ENCODE measurements around the gene HEATR3. TPM values are rescaled to one million over a fixed set of nuclear protein-coding genes. Genes with fewer than 3 reads are reported as not detected.

Gene HEATR3
- total and polyA plus RNA-seq, 2 of the 13 experiments (the other 11 are each of a cell fraction or from before 2014, with no cell fraction given): 22.4 to 52.4 TPM

- no peak overlapping the region for H2AFZ ChIP-seq (ENCODE audit: low read length)
- no peaks in the 10 kb centered on the region; a peak in 1 of 5 replicates for H3K27me3 ChIP-seq (ENCODE audit: control insufficient read depth in 1 of 2, insufficient read depth in 2 of 2, low read length in 2 of 2)
- FAIRE-seq (no peak), ATAC-seq (peak; percentile 5), DNase-seq (ENCODE audit: low spot score) (no peak)
- H3K9me3 ChIP-seq (ENCODE audit: low read length): no peaks in the 10 kb centered on the region
- in situ Hi-C loops (cut with HindIII; ENCODE audit: extremely low pct_ligation_motif_present, low pct_unique_long_range_greater_than_20kb): loop anchor here (10.0 kb wide), 1 partner anchor 51 kb away; no protein-coding TSS in a partner anchor
- ChIA-PET CTCF (ENCODE audit: low intra/inter-chr PET ratio, low total read pairs) (no interaction called here), POLR2A (no interaction called here)
- peak overlapping the region; percentile 86 for H3K27ac ChIP-seq (ENCODE audit: extremely low read length, insufficient read depth, low read length)
- peak overlapping the region; percentile 96 for H3K9ac ChIP-seq (ENCODE audit: insufficient read depth, low read depth, low read length)
- H3K79me2 ChIP-seq (ENCODE audit: insufficient read depth, low read length): peaks cover 52% of the 10 kb centered on the region
- H3K4me3 ChIP-seq (replicated peaks in 1 of 3; ENCODE audit: insufficient read depth in 1 of 3, low read depth in 2 of 3, low read length in 3 of 3): peak overlapping the region; percentile 94 to 100 (median 98)
- H3K4me1 ChIP-seq (ENCODE audit: insufficient read depth, low read length): peaks cover 53% of the 10 kb centered on the region
- H3K4me2 ChIP-seq (ENCODE audit: low read depth, low read length): peak overlapping the region; percentile 90
- H4K20me1 ChIP-seq (ENCODE audit: insufficient read depth, low read length): peaks cover 15% of the 10 kb centered on the region
- BruUV-seq (replicated peaks): no TSS peak
- intact Hi-C loops (cut with micrococcal nuclease; ENCODE audit: unreplicated experiment): loop anchor here (2.0 kb wide), 1 partner anchor 49 kb away; no protein-coding TSS in a partner anchor
- no peaks in the 10 kb centered on the region; a peak in 2 of 5 replicates for H3K36me3 ChIP-seq (replicated peaks in 1 of 2; ENCODE audit: control insufficient read depth in 1 of 2, insufficient read depth in 2 of 2, low read length in 2 of 2)
- 0% methylated on average over 9 of the region's 89 CpGs for WGBS (ENCODE audit: low lambda C conversion rate)
- no peak for TF ChIP-seq E2F5 (CRISPR knock-in tag; conservative IDR thresholded peaks at IDR 0.05)
- peak; percentile 61 for TF ChIP-seq ARID4A (CRISPR knock-in tag; IDR thresholded peaks at IDR 0.05; ENCODE audit: borderline replicate concordance)
- 0 out of 2 replicates have a peak, but pooled peaks have one; percentile 16 for TF ChIP-seq ZNF451 (CRISPR knock-in tag; IDR thresholded peaks at IDR 0.05)
- TF ChIP-seq POLR2G (IDR thresholded peaks at IDR 0.05; ENCODE audit: low read depth, low read length): no peak
- TF ChIP-seq DZIP1 (CRISPR knock-in tag; IDR thresholded peaks at IDR 0.05): peak; percentile 74; the same call in 1 of the 2 replicates
- no peak for TF ChIP-seq ONECUT2 (CRISPR knock-in tag; IDR thresholded peaks at IDR 0.05)
- no peak for TF ChIP-seq CBX1 (IDR thresholded peaks at IDR 0.05; ENCODE audit: low read depth)
- TF ChIP-seq AHDC1 (CRISPR knock-in tag; IDR thresholded peaks at IDR 0.05; ENCODE audit: borderline replicate concordance): no peak; the same call in 1 of the 2 replicates
Observed at GRCh38 chr16:50153596-50154419, 88.0 kb downstream of the HEATR3 start.

Measured in HepG2 (cell line).